GM12872 (cell line): ENCODE measurements around the gene RFX1.

Experiments used
- TF ChIP-seq, protein P1 (sequence below): IDR thresholded peaks from 3 replicates; pipeline ENCODE4 v1.5.1; 2011; ENCODE audit warnings: low read depth, mild to moderate bottlenecking, low read length, moderate library complexity; ENCODE audit not compliant: insufficient read depth

The RFX1 gene

DNA sequence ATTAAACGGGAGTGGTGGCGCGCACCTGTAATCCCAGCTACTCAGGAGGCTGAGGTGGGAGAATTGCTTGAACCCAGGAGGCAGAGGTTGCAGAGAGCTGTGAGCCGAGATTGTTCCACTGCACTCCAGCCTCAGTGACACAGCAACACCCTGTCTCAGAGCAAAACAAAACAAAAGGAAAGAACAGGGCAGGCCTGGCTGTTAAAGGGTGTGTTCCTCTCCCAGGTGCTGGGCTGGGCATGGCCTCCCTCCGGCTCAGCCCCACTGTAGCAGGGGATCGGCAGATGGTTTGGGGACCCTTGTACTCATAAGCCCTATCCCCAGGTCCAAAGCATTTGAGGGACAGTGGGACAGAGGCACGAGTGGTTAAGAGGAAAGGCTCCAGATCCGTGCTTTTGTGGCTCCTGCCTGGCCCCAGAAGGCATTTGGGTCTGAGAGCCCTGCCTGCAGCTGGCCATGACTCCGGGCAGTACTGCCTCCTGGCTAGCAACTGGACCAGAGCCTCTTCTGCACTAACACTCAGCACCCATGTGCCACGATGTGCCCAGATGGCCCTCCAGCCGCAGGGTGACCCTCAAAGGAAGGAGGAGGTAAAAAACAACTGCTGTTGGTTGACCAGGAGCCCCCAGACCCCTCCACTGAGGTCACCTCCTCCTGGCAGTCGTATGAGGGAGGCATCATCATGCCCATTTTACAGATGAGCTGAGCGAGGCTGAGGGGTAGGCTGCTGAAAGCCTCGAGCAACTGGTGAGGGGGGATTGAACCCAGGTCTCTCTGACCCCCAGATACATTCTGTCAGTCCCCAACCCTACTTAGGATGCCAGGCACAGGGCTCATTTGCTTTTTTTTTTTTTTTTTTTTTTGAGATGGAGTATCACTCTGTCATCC, 10.0 kb downstream of the RFX1 start:
- TF ChIP-seq, protein P1, sequence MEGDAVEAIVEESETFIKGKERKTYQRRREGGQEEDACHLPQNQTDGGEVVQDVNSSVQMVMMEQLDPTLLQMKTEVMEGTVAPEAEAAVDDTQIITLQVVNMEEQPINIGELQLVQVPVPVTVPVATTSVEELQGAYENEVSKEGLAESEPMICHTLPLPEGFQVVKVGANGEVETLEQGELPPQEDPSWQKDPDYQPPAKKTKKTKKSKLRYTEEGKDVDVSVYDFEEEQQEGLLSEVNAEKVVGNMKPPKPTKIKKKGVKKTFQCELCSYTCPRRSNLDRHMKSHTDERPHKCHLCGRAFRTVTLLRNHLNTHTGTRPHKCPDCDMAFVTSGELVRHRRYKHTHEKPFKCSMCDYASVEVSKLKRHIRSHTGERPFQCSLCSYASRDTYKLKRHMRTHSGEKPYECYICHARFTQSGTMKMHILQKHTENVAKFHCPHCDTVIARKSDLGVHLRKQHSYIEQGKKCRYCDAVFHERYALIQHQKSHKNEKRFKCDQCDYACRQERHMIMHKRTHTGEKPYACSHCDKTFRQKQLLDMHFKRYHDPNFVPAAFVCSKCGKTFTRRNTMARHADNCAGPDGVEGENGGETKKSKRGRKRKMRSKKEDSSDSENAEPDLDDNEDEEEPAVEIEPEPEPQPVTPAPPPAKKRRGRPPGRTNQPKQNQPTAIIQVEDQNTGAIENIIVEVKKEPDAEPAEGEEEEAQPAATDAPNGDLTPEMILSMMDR = no peak

DNA sequence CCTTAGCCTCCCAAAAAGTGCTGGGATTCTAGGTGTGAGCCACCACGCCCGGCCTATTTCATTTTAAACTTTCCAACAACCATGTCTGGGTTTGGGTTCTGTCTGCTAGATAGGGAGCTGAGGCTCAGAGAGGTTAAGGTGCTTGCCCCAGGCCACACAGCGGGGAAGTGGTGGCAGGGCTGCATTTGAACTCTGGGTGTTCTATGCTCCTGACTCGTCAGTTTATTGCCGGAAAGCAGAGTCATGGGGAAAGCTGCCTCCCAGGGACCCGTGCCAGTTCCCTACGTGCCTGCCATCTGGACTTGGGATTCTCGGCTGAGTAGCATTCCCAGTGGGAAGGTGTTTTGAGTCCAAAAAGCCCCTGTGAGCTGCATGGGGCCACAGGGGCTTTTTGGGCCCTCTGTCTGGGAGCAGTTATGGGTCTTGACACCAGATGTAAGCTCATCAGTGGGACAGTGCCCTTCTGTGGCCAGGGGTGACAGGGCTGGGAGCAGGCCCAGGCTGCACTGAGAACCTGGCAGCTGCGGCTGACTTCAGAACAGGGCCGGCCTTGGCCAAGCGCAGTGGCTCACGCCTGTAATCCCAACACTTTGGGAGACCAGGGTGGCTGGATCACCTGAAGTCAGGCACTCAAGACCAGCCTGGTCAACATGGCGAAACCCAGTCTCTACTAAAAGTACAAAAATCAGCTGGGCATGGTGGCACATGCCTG, 10.9 kb downstream of the RFX1 start:
- TF ChIP-seq, protein P1 = no peak

DNA sequence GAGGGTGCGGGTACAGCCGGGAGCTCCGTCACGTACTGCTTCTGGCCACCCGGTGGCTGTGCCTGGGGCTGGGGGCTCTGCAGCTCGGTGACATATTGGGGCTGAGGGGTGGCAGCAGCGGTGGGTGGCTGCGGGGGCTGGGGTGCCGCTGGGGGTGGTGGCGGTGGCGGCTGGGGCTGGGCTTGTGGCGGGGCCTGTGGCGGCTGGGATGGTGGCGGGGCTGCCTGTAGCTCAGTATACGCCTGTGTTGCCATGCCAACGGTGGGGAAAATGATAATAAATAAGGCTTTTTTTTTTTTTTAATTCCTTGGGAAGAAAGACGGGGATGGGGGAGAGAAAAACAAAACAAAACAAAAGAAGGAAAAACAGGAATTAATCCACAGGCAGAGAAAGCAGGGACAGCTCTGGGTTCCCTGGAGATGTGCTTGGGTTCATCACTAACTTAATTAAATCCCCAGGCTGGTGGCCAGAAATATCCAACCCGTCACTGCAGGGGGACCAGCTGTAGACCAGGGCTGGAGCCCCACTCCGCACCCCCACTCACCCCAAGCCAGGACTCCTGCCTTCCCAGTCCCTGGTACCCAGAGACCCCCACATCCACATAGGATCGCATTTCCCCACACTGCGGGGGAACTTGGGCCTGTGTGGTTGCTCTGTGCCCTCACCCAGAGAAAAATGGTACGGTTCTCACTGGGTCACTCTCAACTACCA, 12.4 kb downstream of the RFX1 start:
- TF ChIP-seq, protein P1 = no peak

DNA sequence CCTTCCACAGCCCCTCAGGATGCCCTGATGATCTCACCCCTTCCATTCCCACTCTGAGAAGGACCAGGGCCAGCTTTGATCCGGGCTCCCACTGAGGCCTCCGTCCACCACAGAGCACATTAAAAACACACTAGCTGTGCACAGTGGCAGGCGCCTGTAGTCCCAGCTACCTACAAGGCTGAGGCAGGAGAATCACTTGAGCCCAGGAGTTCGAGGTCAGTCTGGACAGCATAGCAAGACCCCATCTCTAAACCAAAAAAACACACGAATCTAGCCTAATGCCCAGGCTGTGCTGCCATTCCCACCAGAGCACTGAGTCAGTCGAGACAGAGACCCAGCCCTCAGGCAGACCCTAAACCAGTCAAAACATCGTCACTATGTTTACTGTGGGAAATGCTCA, 14.1 kb downstream of the RFX1 start:
- TF ChIP-seq, protein P1 = no peak

DNA sequence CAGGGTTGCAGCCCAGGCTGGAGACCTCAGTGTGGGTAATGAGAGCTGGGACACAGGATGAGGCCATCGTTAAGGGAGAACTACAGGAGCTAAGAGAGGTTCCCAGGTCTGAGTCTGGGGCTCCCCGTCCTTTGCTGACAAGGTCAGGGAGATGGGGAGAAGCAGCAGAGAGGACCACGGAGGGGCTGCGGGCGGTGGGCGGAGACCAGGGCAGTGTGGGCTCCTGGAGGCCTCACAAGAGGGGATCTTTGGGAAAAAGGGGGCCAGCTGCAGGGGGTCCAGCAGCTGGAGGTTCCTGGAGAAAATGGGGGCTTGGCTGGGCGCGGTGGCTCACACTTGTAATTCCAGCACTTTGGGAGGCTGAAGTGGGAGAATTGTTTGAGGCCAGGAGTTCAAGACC, 16.0 kb downstream of the RFX1 start:
- TF ChIP-seq, protein P1 = no peak

DNA sequence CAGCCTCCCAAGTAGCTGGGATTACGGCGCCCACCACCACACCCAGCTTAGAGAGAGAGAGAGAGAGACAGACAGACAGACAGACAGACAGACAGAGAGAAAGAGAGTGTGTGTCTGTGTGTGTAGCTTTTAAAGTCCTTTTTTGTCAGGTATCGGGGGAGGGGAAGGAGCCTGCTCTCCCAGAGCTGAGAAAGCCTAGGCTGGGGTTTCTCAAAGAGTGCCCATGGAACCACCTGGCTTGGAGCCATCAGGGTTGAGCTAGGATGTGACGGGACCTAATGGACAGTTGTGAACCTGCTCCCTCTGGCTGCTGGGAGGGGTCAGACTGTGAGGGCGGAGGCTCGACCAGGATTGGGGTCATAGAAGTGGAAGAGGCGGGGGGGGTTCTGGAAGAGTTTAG, 16.6 kb downstream of the RFX1 start:
- TF ChIP-seq, protein P1 = no peak

DNA sequence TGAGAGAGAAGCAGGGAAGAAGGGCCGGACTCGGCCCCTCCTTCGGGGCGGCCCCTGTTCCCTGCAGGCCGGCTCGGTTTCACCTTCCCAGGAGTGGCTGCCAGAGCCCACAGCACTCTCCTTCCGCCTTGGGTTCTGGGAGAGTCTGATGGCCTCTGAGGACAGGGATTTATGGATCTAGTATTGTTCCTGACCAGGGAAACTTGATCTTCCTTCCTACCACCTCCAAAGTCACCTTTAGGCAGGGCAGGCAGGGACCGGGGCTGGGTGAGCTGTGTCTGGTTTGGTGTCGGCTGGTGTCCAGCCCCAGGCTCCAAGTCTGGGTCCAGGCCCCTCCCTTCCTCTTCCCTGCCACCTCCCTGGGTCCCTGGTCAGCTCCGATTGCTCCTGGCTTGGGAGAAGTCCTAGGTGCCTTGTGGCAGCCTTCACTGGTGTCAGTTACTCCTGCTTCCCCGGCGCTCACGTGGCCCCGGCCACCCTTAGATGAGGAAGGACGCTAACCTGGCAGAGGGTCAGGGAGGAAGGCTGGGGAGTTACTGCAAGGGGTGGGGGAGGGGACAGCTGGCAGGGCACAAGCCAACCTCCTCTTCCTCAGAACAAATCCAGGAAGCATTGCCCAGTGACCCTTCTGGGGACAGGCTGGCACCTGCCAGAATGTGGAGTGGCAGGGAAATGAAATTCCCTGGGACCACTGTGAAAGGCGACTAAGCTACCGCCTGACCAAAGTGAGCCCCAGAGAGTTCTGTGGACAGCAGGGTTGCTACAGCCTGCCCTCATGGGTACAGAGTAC, 18.8 kb downstream of the RFX1 start:
- TF ChIP-seq, protein P1 = no peak
